GM21717 (cell line): ENCODE measurements around the gene DNAJB11.
"Not testable (repeated sequence)": the region's sequence is repeated elsewhere in the genome, so short reads cannot be mapped to it uniquely, and the experiment has no call there.

Experiments used
- ATAC-seq: cut with Tn5 transposase; IDR thresholded peaks from one replicate; pipeline ENCODE4 v1.9.1; 2021; ENCODE audit warnings: mild to moderate bottlenecking, moderate library complexity; ENCODE audit not compliant: unreplicated experiment

The DNAJB11 gene

GRCh38 chr3:186617036-186617946, 46.8 kb downstream of the DNAJB11 start:
- peak; percentile 96 for ATAC-seq

- ATAC-seq: no peak
Observed at GRCh38 chr3:186618318-186618938, 47.9 kb downstream of the DNAJB11 start.

- no peak for ATAC-seq
Observed at GRCh38 chr3:186619787-186620212, 49.3 kb downstream of the DNAJB11 start.

GRCh38 chr3:186620213-186621092, 49.9 kb downstream of the DNAJB11 start:
- no peak for ATAC-seq

GRCh38 chr3:186621894-186622650, 51.6 kb downstream of the DNAJB11 start:
- ATAC-seq: no peak

- ATAC-seq: no peak
Observed at GRCh38 chr3:186622651-186623310, 52.3 kb downstream of the DNAJB11 start.

GRCh38 chr3:186624598-186624997, 54.1 kb downstream of the DNAJB11 start:
- ATAC-seq: no peak

- no peak for ATAC-seq
Observed at GRCh38 chr3:186625600-186626042, 55.1 kb downstream of the DNAJB11 start.

- no peak for ATAC-seq
Observed at GRCh38 chr3:186626254-186626847, 55.8 kb downstream of the DNAJB11 start.

- ATAC-seq: no peak
Observed at GRCh38 chr3:186627852-186628414, 57.4 kb downstream of the DNAJB11 start.

GRCh38 chr3:186628756-186629155, 58.2 kb downstream of the DNAJB11 start:
- ATAC-seq: no peak

GRCh38 chr3:186630950-186631641, 60.6 kb downstream of the DNAJB11 start:
- ATAC-seq: no peak

GRCh38 chr3:186633481-186633880, 63.0 kb downstream of the DNAJB11 start:
- no peak for ATAC-seq

GRCh38 chr3:186634207-186634606, 63.7 kb downstream of the DNAJB11 start:
- not testable (repeated sequence) for ATAC-seq
